C4-2B (cell line): ENCODE results near the gene EPB41.

Source experiments
- ZFX ChIP-seq: fragments of 450-650 bp; IDR thresholded peaks from 2 replicates; pipeline ENCODE4 v1.6.1; 2017
- TF ChIP-seq, protein P1 (sequence below): fragments of 450-650 bp; conservative IDR thresholded peaks from 2 replicates; pipeline ENCODE4 v1.5.1; 2017; ENCODE audit warnings: mild to moderate bottlenecking

DNA sequence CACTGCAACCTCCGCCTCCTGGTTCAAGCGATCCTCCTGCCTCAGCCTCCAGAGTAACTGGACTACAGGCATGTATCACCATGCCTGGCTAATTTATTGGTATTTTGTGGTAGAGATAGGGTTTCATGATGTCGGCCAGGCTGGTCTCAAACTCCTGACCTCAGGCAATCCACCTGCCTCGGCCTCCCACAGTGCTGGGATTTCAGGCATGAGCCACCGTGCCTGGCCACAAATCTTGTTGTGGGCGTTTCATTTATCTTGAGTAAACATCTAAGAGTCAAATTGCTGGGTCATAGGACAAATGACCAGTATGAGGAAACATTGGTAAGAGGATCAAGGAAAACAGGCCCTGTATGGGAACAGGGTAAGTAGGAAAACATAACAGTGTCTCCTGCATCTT is 191.5 kb downstream of the EPB41 start:
- TF ChIP-seq, protein P1, sequence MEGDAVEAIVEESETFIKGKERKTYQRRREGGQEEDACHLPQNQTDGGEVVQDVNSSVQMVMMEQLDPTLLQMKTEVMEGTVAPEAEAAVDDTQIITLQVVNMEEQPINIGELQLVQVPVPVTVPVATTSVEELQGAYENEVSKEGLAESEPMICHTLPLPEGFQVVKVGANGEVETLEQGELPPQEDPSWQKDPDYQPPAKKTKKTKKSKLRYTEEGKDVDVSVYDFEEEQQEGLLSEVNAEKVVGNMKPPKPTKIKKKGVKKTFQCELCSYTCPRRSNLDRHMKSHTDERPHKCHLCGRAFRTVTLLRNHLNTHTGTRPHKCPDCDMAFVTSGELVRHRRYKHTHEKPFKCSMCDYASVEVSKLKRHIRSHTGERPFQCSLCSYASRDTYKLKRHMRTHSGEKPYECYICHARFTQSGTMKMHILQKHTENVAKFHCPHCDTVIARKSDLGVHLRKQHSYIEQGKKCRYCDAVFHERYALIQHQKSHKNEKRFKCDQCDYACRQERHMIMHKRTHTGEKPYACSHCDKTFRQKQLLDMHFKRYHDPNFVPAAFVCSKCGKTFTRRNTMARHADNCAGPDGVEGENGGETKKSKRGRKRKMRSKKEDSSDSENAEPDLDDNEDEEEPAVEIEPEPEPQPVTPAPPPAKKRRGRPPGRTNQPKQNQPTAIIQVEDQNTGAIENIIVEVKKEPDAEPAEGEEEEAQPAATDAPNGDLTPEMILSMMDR: no peak
- no peak for TF ChIP-seq ZFX
